CD4-positive, CD25-positive, alpha-beta regulatory T cell (primary cell): Measurements from ENCODE around the gene CALN1. TPM values are rescaled to one million over a fixed set of nuclear protein-coding genes. Genes with fewer than 3 reads are reported as not detected.
"Not testable (repeated sequence)": the region's sequence is repeated elsewhere in the genome, so short reads cannot be mapped to it uniquely, and the experiment has no call there.

Experiments used
- ATAC-seq, 2 donors: fragments of 150-1000 bp; cut with Tn5 transposase; one replicate each; pipeline ENCODE4 v1.10.0; 2021; ENCODE audit warnings: low read depth in 2 of 2, moderate number of reproducible peaks in 2 of 2, moderate library complexity in 1 of 2
- DNase-seq, 3 donors: peaks; one replicate each; pipeline versions ENCODE4 v3.0.0 to v3.0.0-alpha.2; 2012 to 2022; ENCODE audit warnings: mixed read lengths in 1 of 3
- H3K27ac ChIP-seq: one replicate; pipeline ENCODE4 v1.7.0; 2013; ENCODE audit warnings: mild to moderate bottlenecking, low read length; ENCODE audit not compliant: insufficient read depth, poor library complexity, severe bottlenecking
- H3K27me3 ChIP-seq: one replicate; pipeline ENCODE4 v1.7.0; 2013; ENCODE audit warnings: low read length; ENCODE audit not compliant: control insufficient read depth, insufficient read depth
- H3K36me3 ChIP-seq: one replicate; pipeline ENCODE4 v1.7.0; 2013; ENCODE audit warnings: mild to moderate bottlenecking, low read length, moderate library complexity; ENCODE audit not compliant: control insufficient read depth, insufficient read depth
- H3K4me1 ChIP-seq: 2 replicates; pipeline ENCODE4 v1.7.0; 2013; ENCODE audit warnings: mild to moderate bottlenecking, low read length; ENCODE audit not compliant: insufficient read depth, control insufficient read depth, poor library complexity, severe bottlenecking
- H3K4me3 ChIP-seq: one replicate; pipeline ENCODE4 v1.7.0; 2013; ENCODE audit warnings: low read depth, mild to moderate bottlenecking, low read length, moderate library complexity
- H3K9me3 ChIP-seq, 2 experiments: 1 replicate in 1 of 2; 2 replicates in 1 of 2; pipeline ENCODE4 v1.7.0; 2013; ENCODE audit warnings: low read length in 2 of 2, mild to moderate bottlenecking in 1 of 2, moderate library complexity in 1 of 2; ENCODE audit not compliant: control insufficient read depth in 2 of 2
- H3K27ac Mint-ChIP-seq, 3 donors: one replicate each; pipeline ENCODE4 v1.8.0; 2020 to 2022; ENCODE audit warnings: mild to moderate bottlenecking in 3 of 3, mixed read lengths in 3 of 3, moderate library complexity in 2 of 3
- H3K27me3 Mint-ChIP-seq: one replicate; pipeline ENCODE4 v1.8.0; 2022; ENCODE audit warnings: mild to moderate bottlenecking, mixed read lengths
- H3K36me3 Mint-ChIP-seq: one replicate; pipeline ENCODE4 v1.8.0; 2020; ENCODE audit warnings: mixed read lengths
- H3K4me1 Mint-ChIP-seq, 4 donors: one replicate each; pipeline ENCODE4 v1.8.0; 2020 to 2022; ENCODE audit warnings: mixed read lengths in 4 of 4, mild to moderate bottlenecking in 1 of 4
- H3K4me3 Mint-ChIP-seq, 4 donors: one replicate each; pipeline ENCODE4 v1.8.0; 2020 to 2022; ENCODE audit warnings: mild to moderate bottlenecking in 4 of 4, mixed read lengths in 4 of 4, moderate library complexity in 3 of 4
- H3K9me3 Mint-ChIP-seq, 7 donors: one replicate each; pipeline ENCODE4 v1.8.0; 2020 to 2022; ENCODE audit warnings: mixed read lengths in 7 of 7, mild to moderate bottlenecking in 3 of 7, moderate library complexity in 2 of 7
- polyA plus RNA-seq, 4 donors: library from polyadenylated mRNA; unstranded; fragments of 300-500 nt; fragmentation: Illumina TruSeq; gene quantifications; one replicate each; pipeline ENCODE4 v1.2.3, GENCODE V29; 2021
- total RNA-seq: library from RNA; stranded (reverse); gene quantifications from one replicate; pipeline ENCODE4 v1.2.3, GENCODE V29; 2022

The CALN1 gene
- total and polyA plus RNA-seq, 5 donors from 2014 or later: 0.52 TPM; not detected in 4

GRCh38 chr7:71739520-71740173, 672.5 kb downstream of the CALN1 start:
- Mint-ChIP-seq H3K4me3 (no peak overlapping the region), H3K27me3 (no peaks in the 10 kb centered on the region), H3K9me3 (peaks cover 0 to 2% (median 0%) of the 10 kb centered on the region in 7 donors), H3K4me1 (no peaks in the 10 kb centered on the region), H3K27ac (no peak overlapping the region), H3K36me3 (no peaks in the 10 kb centered on the region)
- ATAC-seq: no peak
- no peak overlapping the region for H3K27ac ChIP-seq
- H3K9me3 ChIP-seq: no peaks in the 10 kb centered on the region
- DNase-seq: no peak
- no peaks in the 10 kb centered on the region for H3K4me1 ChIP-seq
- H3K4me3 ChIP-seq: no peak overlapping the region
- no peaks in the 10 kb centered on the region for H3K27me3 ChIP-seq
- no peaks in the 10 kb centered on the region for H3K36me3 ChIP-seq

GRCh38 chr7:71737931-71738540, 674.1 kb downstream of the CALN1 start:
- ATAC-seq, H3K36me3 ChIP-seq, H3K4me1 Mint-ChIP-seq, H3K4me3 ChIP-seq, H3K27ac ChIP-seq, DNase-seq, H3K27me3 Mint-ChIP-seq, H3K36me3 Mint-ChIP-seq, H3K9me3 ChIP-seq, H3K27ac Mint-ChIP-seq, H3K4me3 Mint-ChIP-seq, H3K9me3 Mint-ChIP-seq, H3K27me3 ChIP-seq, H3K4me1 ChIP-seq: not testable (repeated sequence)

GRCh38 chr7:71735961-71736556, 676.1 kb downstream of the CALN1 start:
- Mint-ChIP-seq H3K36me3 (no peaks in the 10 kb centered on the region), H3K4me1 (peaks cover 0 to 2% (median 0%) of the 10 kb centered on the region in 4 donors), H3K4me3 (no peak overlapping the region), H3K9me3 (peaks cover 0 to 2% (median 0%) of the 10 kb centered on the region in 7 donors), H3K27me3 (peaks cover 4% of the 10 kb centered on the region), H3K27ac (no peak overlapping the region)
- DNase-seq: peak in 1 of 3 donors; percentile 34
- no peaks in the 10 kb centered on the region for H3K4me1 ChIP-seq
- H3K36me3 ChIP-seq: no peaks in the 10 kb centered on the region
- H3K4me3 ChIP-seq: no peak overlapping the region
- H3K27me3 ChIP-seq: no peaks in the 10 kb centered on the region
- H3K27ac ChIP-seq: no peak overlapping the region
- ATAC-seq: no peak
- H3K9me3 ChIP-seq: no peaks in the 10 kb centered on the region

- ATAC-seq (no peak), DNase-seq (peak; percentile 4 to 50 (median 16))
- Mint-ChIP-seq H3K27me3 (peaks cover 4% of the 10 kb centered on the region), H3K4me3 (no peak overlapping the region), H3K27ac (no peak overlapping the region), H3K9me3 (peaks cover 0 to 3% (median 0%) of the 10 kb centered on the region in 7 donors), H3K36me3 (no peaks in the 10 kb centered on the region), H3K4me1 (peaks cover 0 to 2% (median 0%) of the 10 kb centered on the region in 4 donors)
- Histone ChIP-seq H3K27me3 (no peaks in the 10 kb centered on the region), H3K36me3 (no peaks in the 10 kb centered on the region), H3K9me3 (no peaks in the 10 kb centered on the region), H3K4me3 (no peak overlapping the region), H3K27ac (no peak overlapping the region), H3K4me1 (no peaks in the 10 kb centered on the region)
Measured at GRCh38 chr7:71733107-71733870, 678.8 kb downstream of the CALN1 start.

GRCh38 chr7:71731740-71732139, 680.4 kb downstream of the CALN1 start:
- Mint-ChIP-seq H3K36me3 (no peaks in the 10 kb centered on the region), H3K27ac (no peak overlapping the region), H3K9me3 (peaks cover 0 to 9% (median 2%) of the 10 kb centered on the region in 7 donors), H3K4me3 (no peak overlapping the region), H3K27me3 (peaks cover 4% of the 10 kb centered on the region), H3K4me1 (peaks cover 0 to 2% (median 0%) of the 10 kb centered on the region in 4 donors)
- Histone ChIP-seq H3K27ac (no peak overlapping the region), H3K9me3 (no peaks in the 10 kb centered on the region), H3K4me1 (no peaks in the 10 kb centered on the region), H3K36me3 (no peaks in the 10 kb centered on the region), H3K4me3 (no peak overlapping the region), H3K27me3 (no peaks in the 10 kb centered on the region)
- DNase-seq (no peak), ATAC-seq (no peak)
